Adrenal gland (tissue), 12 donors: Measurements from ENCODE around the gene TMEM11. TPM values are rescaled to one million over a fixed set of nuclear protein-coding genes. Genes with fewer than 3 reads are reported as not detected.
A peak's percentile ranks its signal among the peaks of the same experiment; 100 is the strongest.

Source experiments
- DNase-seq, 7 donors: peaks; one replicate each; pipeline ENCODE4 v3.0.0-alpha.2; 2019 to 2020
- H3K27ac ChIP-seq, 5 donors: fragments of 200-600 bp; sonication (generic) in 4 of 5; 1 replicate in 3 of 5; 2 replicates in 2 of 5; pipeline versions ENCODE4 v1.5.1 to v1.8.0; 2016 to 2020; ENCODE audit warnings: mild to moderate bottlenecking in 1 of 5
- H3K27me3 ChIP-seq: fragments of 200-600 bp; 2 replicates; pipeline ENCODE4 v1.8.0; 2021
- H3K36me3 ChIP-seq, 2 donors: fragments of 200-600 bp; replicated peaks in 1 of 2; 1 replicate in 1 of 2; 2 replicates in 1 of 2; pipeline versions ENCODE4 v1.5.1 to v1.8.0; 2018 to 2022
- H3K4me1 ChIP-seq, 2 donors: fragments of 200-600 bp; replicated peaks in 1 of 2; 1 replicate in 1 of 2; 2 replicates in 1 of 2; pipeline versions ENCODE4 v1.5.1 to v1.8.0; 2018 to 2021
- H3K4me3 ChIP-seq, 4 donors: fragments of 200-600 bp; sonication (generic) in 3 of 4; one replicate each; pipeline ENCODE4 v1.5.1; 2016 to 2018
- H3K9me3 ChIP-seq, 3 donors: fragments of 200-600 bp; sonication (generic) in 1 of 3; replicated peaks in 1 of 3; 1 replicate in 2 of 3; 2 replicates in 1 of 3; pipeline versions ENCODE4 v1.5.1 to v1.8.0; 2016 to 2021
- CTCF ChIP-seq, 6 experiments: fragments of 450-650 bp in 4 of 6; fragments of 200-600 bp in 2 of 6; sonication (generic) in 1 of 6; IDR thresholded peaks; 1 replicate in 5 of 6; 2 replicates in 1 of 6; pipeline versions ENCODE4 v1.5.1 to v1.8.0; 2016 to 2021; ENCODE audit warnings: antibody characterized with exemption in 6 of 6, mild to moderate bottlenecking in 2 of 6, moderate library complexity in 1 of 6
- POLR2A ChIP-seq, 2 donors: fragments of 450-650 bp; IDR thresholded peaks; one replicate each; pipeline ENCODE4 v1.6.1; 2017; ENCODE audit warnings: antibody characterized with exemption in 2 of 2, mild to moderate bottlenecking in 2 of 2, moderate library complexity in 1 of 2
- WGBS, 4 donors: extraction: QIAGEN DNeasy Blood & Tissue Kit in 2 of 4; methylation state at CpG; one replicate each; pipeline versions ENCODE4 v1.1.5 to v1.1.7; 2013 to 2017; 5-methylcytosine and 5-hydroxymethylcytosine counted together
- intact Hi-C, 2 donors: fragments of 100-400 bp; cut with DNase I; formaldehyde crosslinking; loops; one replicate each; pipeline versions ENCODE4 v1.14.1 to v1.15.0; 2022 to 2023
- polyA plus RNA-seq, 3 donors: library from polyadenylated mRNA; stranded (reverse); fragments of 200-250 nt in 2 of 3; fragments of 350-450 nt in 1 of 3; fragmentation: Illumina TruSeq in 1 of 3; extraction: RNeasy Lipid Tissue Mini Kit (QIAGEN cat#74804) in 1 of 3; gene quantifications; one replicate each; pipeline ENCODE4 v1.2.3, GENCODE V29; 2013 to 2014
- total RNA-seq, 9 donors: library from RNA; depleted of rRNA in 4 of 9; stranded (reverse); fragments of >200 nt in 4 of 9; fragments of 120-200 nt in 1 of 9; fragmentation: NEBNext Ultra II Directional in 1 of 9; extraction: Animal tissue kit (Norgen Biotek cat#: 25700) in 1 of 9; gene quantifications; one replicate each; pipeline versions ENCODE4 v1.1.0 to v1.2.4, GENCODE V29; 2013 to 2023
- donor health status: healthy with polysubstance abuse.
- donor health status: Bipolar disorder and iron deficiency.
- donor health status: DM: yes; HTN: yes; CAD: no.
- donor health status: DM: no; HTN: no; CAD: no.
- donor health status: DM: no; HTN: no; CAD: no.
- donor health status: DM: yes; HTN: yes; CAD: no.

Gene TMEM11
- total and polyA plus RNA-seq, 12 donors: 12.4 to 75.8 (median 25.4) TPM

- Histone ChIP-seq H3K9me3 (no peaks in the 10 kb centered on the region), H3K27ac (no peak overlapping the region), H3K27me3 (no peaks in the 10 kb centered on the region), H3K36me3 (peaks cover 0 to 11% of the 10 kb centered on the region in 2 donors), H3K4me1 (peaks cover 0 to 4% of the 10 kb centered on the region in 2 donors), H3K4me3 (no peak overlapping the region)
- TF ChIP-seq CTCF (IDR thresholded peaks at IDR 0.05): no peak
- TF ChIP-seq POLR2A (IDR thresholded peaks at IDR 0.05): no peak
- 80 to 91% (median 89%) methylated on average over 5 to 12 of the region's 12 CpGs; no CpG with 5 or more reads in 1 of the 4 donors for WGBS, 4 donors
- DNase-seq: no peak
- intact Hi-C loops: no loop called here
These were observed 11.4 kb downstream of the TMEM11 start for GRCh38 chr17:21202512-21202911.

GRCh38 chr17:21201874-21202273, 12.1 kb downstream of the TMEM11 start:
- intact Hi-C loops: no loop called here
- no peak overlapping the region for H3K27ac ChIP-seq
- no peaks in the 10 kb centered on the region for H3K27me3 ChIP-seq
- no peak for TF ChIP-seq CTCF (IDR thresholded peaks at IDR 0.05)
- no peak for TF ChIP-seq POLR2A (IDR thresholded peaks at IDR 0.05)
- H3K36me3 ChIP-seq: peaks cover 0 to 18% of the 10 kb centered on the region in 2 donors
- H3K4me3 ChIP-seq: no peak overlapping the region
- no peaks in the 10 kb centered on the region for H3K9me3 ChIP-seq
- WGBS, 4 donors: 92 to 96% (median 94%) methylated on average over 6 to 11 of the region's 11 CpGs
- DNase-seq: no peak
- H3K4me1 ChIP-seq: peaks cover 0 to 4% of the 10 kb centered on the region in 2 donors

- peak in 2 of 7 donors; percentile 38 to 89 for DNase-seq
- H3K4me1 ChIP-seq: peaks cover 0 to 4% of the 10 kb centered on the region in 2 donors
- no peak overlapping the region for H3K27ac ChIP-seq
- 41 to 61% (median 55%) methylated on average over 5 of the region's 5 CpGs for WGBS, 4 donors
- H3K9me3 ChIP-seq: no peaks in the 10 kb centered on the region
- no peak overlapping the region for H3K4me3 ChIP-seq
- TF ChIP-seq CTCF (IDR thresholded peaks at IDR 0.05): no peak
- no peak for TF ChIP-seq POLR2A (IDR thresholded peaks at IDR 0.05)
- peaks cover 0 to 18% of the 10 kb centered on the region in 2 donors for H3K36me3 ChIP-seq
- H3K27me3 ChIP-seq: no peaks in the 10 kb centered on the region
- intact Hi-C loops: no loop called here
These were observed 12.7 kb downstream of the TMEM11 start for GRCh38 chr17:21201298-21201595.

- H3K27me3 ChIP-seq: no peaks in the 10 kb centered on the region
- intact Hi-C loops: no loop called here
- no peak for TF ChIP-seq CTCF (IDR thresholded peaks at IDR 0.05)
- TF ChIP-seq POLR2A (IDR thresholded peaks at IDR 0.05): no peak
- WGBS, 4 donors: 77 to 88% (median 86%) methylated on average over 12 to 15 of the region's 15 CpGs
- no peaks in the 10 kb centered on the region for H3K9me3 ChIP-seq
- H3K36me3 ChIP-seq: peaks cover 0 to 18% of the 10 kb centered on the region in 2 donors
- peaks cover 0 to 4% of the 10 kb centered on the region in 2 donors for H3K4me1 ChIP-seq
- peak overlapping the region in 1 of 5 donors; percentile 14 for H3K27ac ChIP-seq
- no peak overlapping the region for H3K4me3 ChIP-seq
- DNase-seq: no peak
These were observed 13.2 kb downstream of the TMEM11 start for GRCh38 chr17:21200590-21201297.
